Activated CD4-positive, alpha-beta T cell treated with anti-CD3 and anti-CD28 coated beads, Interleukin-10, Interleukin-2, amounts not matched to agents 100 ng/mL and 50 ng/mL, durations not matched to agents 16 hours and 8 hours (primary cell): ENCODE results near the gene GPR83.
"Not testable (repeated sequence)": the region's sequence is repeated elsewhere in the genome, so short reads cannot be mapped to it uniquely, and the experiment has no call there.

Experiments used
- DNase-seq: peaks from one replicate; pipeline ENCODE4 v3.0.0-alpha.2; 2020

Gene GPR83

GRCh38 chr11:94400839-94401772, at the start of gene GPR83:
TSS of gene GPR83 (minus strand) at chr11:94401419. CDS start at chr11:94401247, 172 bp downstream.
- no peak for DNase-seq

GRCh38 chr11:94450048-94450447, 48.8 kb upstream of the GPR83 start:
- no peak for DNase-seq

- DNase-seq: no peak
These were observed 48.2 kb upstream of the GPR83 start for GRCh38 chr11:94449437-94449836.

- DNase-seq: no peak
These were observed 47.8 kb upstream of the GPR83 start for GRCh38 chr11:94449029-94449428.

GRCh38 chr11:94447149-94447548, 45.9 kb upstream of the GPR83 start:
- DNase-seq: no peak

- DNase-seq: no peak
These were observed 44.4 kb upstream of the GPR83 start for GRCh38 chr11:94445641-94446040.

- no peak for DNase-seq
These were observed 31.8 kb upstream of the GPR83 start for GRCh38 chr11:94433049-94433448.

GRCh38 chr11:94424662-94425061, 23.4 kb upstream of the GPR83 start:
- DNase-seq: no peak

GRCh38 chr11:94424011-94424410, 22.8 kb upstream of the GPR83 start:
- DNase-seq: no peak

GRCh38 chr11:94423507-94423906, 22.3 kb upstream of the GPR83 start:
- DNase-seq: no peak

- no peak for DNase-seq
These were observed 17.0 kb upstream of the GPR83 start for GRCh38 chr11:94418123-94418765.

- DNase-seq: no peak
These were observed 16.3 kb upstream of the GPR83 start for GRCh38 chr11:94417386-94417987.

- no peak for DNase-seq
These were observed 4.0 kb upstream of the GPR83 start for GRCh38 chr11:94405062-94405833.

- DNase-seq: no peak
These were observed 1.1 kb upstream of the GPR83 start for GRCh38 chr11:94402355-94402754.

- DNase-seq: no peak
These were observed 600 bp upstream of the GPR83 start for GRCh38 chr11:94401773-94402265.

- no peak for DNase-seq
These were observed 771 bp downstream of the GPR83 start for GRCh38 chr11:94400457-94400838.

GRCh38 chr11:94400050-94400449, 1.2 kb downstream of the GPR83 start:
- DNase-seq: no peak

- DNase-seq: no peak
These were observed 3.1 kb downstream of the GPR83 start for GRCh38 chr11:94398101-94398500.

GRCh38 chr11:94396282-94396681, 4.9 kb downstream of the GPR83 start:
- DNase-seq: no peak

GRCh38 chr11:94391937-94392336, 9.3 kb downstream of the GPR83 start:
- DNase-seq: not testable (repeated sequence)

GRCh38 chr11:94379613-94380012, 21.6 kb downstream of the GPR83 start:
- DNase-seq: no peak

GRCh38 chr11:94376841-94377240, 24.4 kb downstream of the GPR83 start:
- DNase-seq: no peak

- DNase-seq: not testable (repeated sequence)
These were observed 30.6 kb downstream of the GPR83 start for GRCh38 chr11:94370576-94370975.
